K562 (cell line): Measurements from ENCODE around the gene NT5E.

ENCODE experiments used
- CREB1 ChIP-seq, 2 experiments: sonication (generic) in 1 of 2; formaldehyde crosslinking in 1 of 2; IDR thresholded peaks; 2 replicates each; pipeline versions ENCODE4 v1.6.1 to v1.8.0; 2012 to 2022; ENCODE audit warnings: inconsistent platforms in 1 of 2, mild to moderate bottlenecking in 1 of 2, missing genetic modification reagents in 1 of 2, moderate library complexity in 1 of 2
- EGR1 ChIP-seq: fragments of 450-650 bp; conservative IDR thresholded peaks from 2 replicates; pipeline ENCODE4 v1.6.1; 2017; ENCODE audit warnings: mild to moderate bottlenecking
- ILF3 ChIP-seq: fragments of 450-650 bp; IDR thresholded peaks from 2 replicates; pipeline ENCODE4 v1.6.1; 2018; ENCODE audit warnings: antibody characterized with exemption, mild to moderate bottlenecking, moderate library complexity, borderline replicate concordance
- MAX ChIP-seq: sonication (generic); formaldehyde crosslinking; IDR thresholded peaks from 2 replicates; pipeline ENCODE4 v1.9.0; 2022; ENCODE audit warnings: mild to moderate bottlenecking, missing genetic modification reagents
- NCOA1 ChIP-seq: fragments of 450-650 bp; IDR thresholded peaks from 2 replicates; pipeline ENCODE4 v1.6.1; 2016; ENCODE audit warnings: low read depth
- NUFIP1 ChIP-seq: fragments of 450-650 bp; IDR thresholded peaks from 2 replicates; pipeline ENCODE4 v1.6.1; 2018; ENCODE audit not compliant: partially characterized antibody
- POLR2AphosphoS5 ChIP-seq: IDR thresholded peaks from 2 replicates; pipeline ENCODE4 v1.6.1; 2011; ENCODE audit warnings: mild to moderate bottlenecking, low read depth, low read length, moderate library complexity; ENCODE audit not compliant: control insufficient read depth, insufficient read depth
- RBBP5 ChIP-seq: fragments of 200-600 bp; sonication (generic); IDR thresholded peaks from 2 replicates; pipeline ENCODE4 v1.6.1; 2012; ENCODE audit warnings: borderline replicate concordance, mild to moderate bottlenecking, low read length, control low read depth, inconsistent platforms; ENCODE audit not compliant: insufficient read depth, poor library complexity, severe bottlenecking
- RCOR1 ChIP-seq, 2 experiments: IDR thresholded peaks; 2 replicates each; pipeline ENCODE4 v1.6.1; 2012; ENCODE audit warnings: low read depth in 2 of 2, low read length in 2 of 2, borderline replicate concordance in 1 of 2, improper control_type of control experiment in 1 of 2
- SLC30A9 ChIP-seq: fragments of 250-450 bp; sonication (Bioruptor Pico); IDR thresholded peaks from 2 replicates; pipeline ENCODE4 v1.8.0; 2022; ENCODE audit warnings: mild to moderate bottlenecking, moderate library complexity
- SRSF1 ChIP-seq: fragments of 200-400 bp; formaldehyde crosslinking; IDR thresholded peaks from 2 replicates; pipeline ENCODE4 v1.6.1; 2017; ENCODE audit warnings: mild to moderate bottlenecking, low read depth, low read length, moderate library complexity
- TF ChIP-seq, protein P1 (sequence below): IDR thresholded peaks from 3 replicates; pipeline ENCODE4 v1.6.1; 2011; ENCODE audit warnings: borderline replicate concordance, mild to moderate bottlenecking; ENCODE audit not compliant: insufficient read length, insufficient read depth
- TF ChIP-seq, protein P2 (sequence below), 3 experiments: IDR thresholded peaks in 2 of 3; conservative IDR thresholded peaks in 1 of 3; 2 replicates each; pipeline ENCODE4 v1.5.1; 2011 to 2012; ENCODE audit warnings: low read length in 3 of 3, mild to moderate bottlenecking in 3 of 3, control low read depth in 2 of 3, improper control_type of control experiment in 1 of 3, inconsistent platforms in 1 of 3, low read depth in 1 of 3, mixed read lengths in 1 of 3, moderate library complexity in 1 of 3; ENCODE audit not compliant: insufficient read depth in 2 of 3
- TF ChIP-seq, protein P3 (sequence below): fragments of 450-650 bp; conservative IDR thresholded peaks from 2 replicates; pipeline ENCODE4 v1.6.1; 2016; ENCODE audit warnings: missing genetic modification characterization, low read depth, mild to moderate bottlenecking, control low read depth, missing compliant biosample characterization

- TF ChIP-seq ILF3 (no peak), SLC30A9 (CRISPR knock-in tag) (no peak), SRSF1 (no peak), EGR1 (no peak), NUFIP1 (no peak), NCOA1 (no peak), POLR2AphosphoS5 (no peak), RBBP5 (no peak), RCOR1 (IDR thresholded peaks at IDR 0.05; ENCODE audit: borderline replicate concordance in 1 of 2, low read depth in 2 of 2, low read length in 2 of 2) (no peak), CREB1 (IDR thresholded peaks at IDR 0.05) (no peak), CREB1 (CRISPR knock-in tag; IDR thresholded peaks at IDR 0.05) (no peak), MAX (CRISPR knock-in tag) (no peak)
- TF ChIP-seq, protein P1, sequence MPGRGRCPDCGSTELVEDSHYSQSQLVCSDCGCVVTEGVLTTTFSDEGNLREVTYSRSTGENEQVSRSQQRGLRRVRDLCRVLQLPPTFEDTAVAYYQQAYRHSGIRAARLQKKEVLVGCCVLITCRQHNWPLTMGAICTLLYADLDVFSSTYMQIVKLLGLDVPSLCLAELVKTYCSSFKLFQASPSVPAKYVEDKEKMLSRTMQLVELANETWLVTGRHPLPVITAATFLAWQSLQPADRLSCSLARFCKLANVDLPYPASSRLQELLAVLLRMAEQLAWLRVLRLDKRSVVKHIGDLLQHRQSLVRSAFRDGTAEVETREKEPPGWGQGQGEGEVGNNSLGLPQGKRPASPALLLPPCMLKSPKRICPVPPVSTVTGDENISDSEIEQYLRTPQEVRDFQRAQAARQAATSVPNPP: no peak
- TF ChIP-seq, protein P2, sequence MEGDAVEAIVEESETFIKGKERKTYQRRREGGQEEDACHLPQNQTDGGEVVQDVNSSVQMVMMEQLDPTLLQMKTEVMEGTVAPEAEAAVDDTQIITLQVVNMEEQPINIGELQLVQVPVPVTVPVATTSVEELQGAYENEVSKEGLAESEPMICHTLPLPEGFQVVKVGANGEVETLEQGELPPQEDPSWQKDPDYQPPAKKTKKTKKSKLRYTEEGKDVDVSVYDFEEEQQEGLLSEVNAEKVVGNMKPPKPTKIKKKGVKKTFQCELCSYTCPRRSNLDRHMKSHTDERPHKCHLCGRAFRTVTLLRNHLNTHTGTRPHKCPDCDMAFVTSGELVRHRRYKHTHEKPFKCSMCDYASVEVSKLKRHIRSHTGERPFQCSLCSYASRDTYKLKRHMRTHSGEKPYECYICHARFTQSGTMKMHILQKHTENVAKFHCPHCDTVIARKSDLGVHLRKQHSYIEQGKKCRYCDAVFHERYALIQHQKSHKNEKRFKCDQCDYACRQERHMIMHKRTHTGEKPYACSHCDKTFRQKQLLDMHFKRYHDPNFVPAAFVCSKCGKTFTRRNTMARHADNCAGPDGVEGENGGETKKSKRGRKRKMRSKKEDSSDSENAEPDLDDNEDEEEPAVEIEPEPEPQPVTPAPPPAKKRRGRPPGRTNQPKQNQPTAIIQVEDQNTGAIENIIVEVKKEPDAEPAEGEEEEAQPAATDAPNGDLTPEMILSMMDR (IDR thresholded peaks at IDR 0.05 in 2 of 3, conservative IDR thresholded peaks at IDR 0.05 in 1 of 3; ENCODE audit: insufficient read depth in 2 of 3, low read depth in 1 of 3, low read length in 3 of 3): no peak
- TF ChIP-seq, protein P3, sequence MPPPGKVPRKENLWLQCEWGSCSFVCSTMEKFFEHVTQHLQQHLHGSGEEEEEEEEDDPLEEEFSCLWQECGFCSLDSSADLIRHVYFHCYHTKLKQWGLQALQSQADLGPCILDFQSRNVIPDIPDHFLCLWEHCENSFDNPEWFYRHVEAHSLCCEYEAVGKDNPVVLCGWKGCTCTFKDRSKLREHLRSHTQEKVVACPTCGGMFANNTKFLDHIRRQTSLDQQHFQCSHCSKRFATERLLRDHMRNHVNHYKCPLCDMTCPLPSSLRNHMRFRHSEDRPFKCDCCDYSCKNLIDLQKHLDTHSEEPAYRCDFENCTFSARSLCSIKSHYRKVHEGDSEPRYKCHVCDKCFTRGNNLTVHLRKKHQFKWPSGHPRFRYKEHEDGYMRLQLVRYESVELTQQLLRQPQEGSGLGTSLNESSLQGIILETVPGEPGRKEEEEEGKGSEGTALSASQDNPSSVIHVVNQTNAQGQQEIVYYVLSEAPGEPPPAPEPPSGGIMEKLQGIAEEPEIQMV: no peak
Observed at GRCh38 chr6:85422996-85423395, 26.9 kb upstream of the NT5E start.
